Raji (cell line): Measurements from ENCODE around the gene ZNF273.

Experiments
- POLR2A ChIP-seq: IDR thresholded peaks from 2 replicates; pipeline ENCODE4 v1.6.1; 2011; ENCODE audit warnings: low read depth, low read length, control low read depth; ENCODE audit not compliant: insufficient read depth

ZNF273 gene

GRCh38 chr7:64904008-64904407 lies 935 bp downstream of the ZNF273 start:
- no peak for TF ChIP-seq POLR2A

- TF ChIP-seq POLR2A, result no peak
Observed at GRCh38 chr7:64905133-64905532, 2.1 kb downstream of the ZNF273 start.

GRCh38 chr7:64905547-64905946 lies 2.5 kb downstream of the ZNF273 start:
- no peak for TF ChIP-seq POLR2A

GRCh38 chr7:64907641-64908326 lies 4.7 kb downstream of the ZNF273 start:
- no peak for TF ChIP-seq POLR2A

GRCh38 chr7:64908358-64908757 lies 5.3 kb downstream of the ZNF273 start:
- TF ChIP-seq POLR2A, result no peak

- TF ChIP-seq POLR2A, result no peak
Observed at GRCh38 chr7:64914557-64914956, 11.5 kb downstream of the ZNF273 start.

- TF ChIP-seq POLR2A, result no peak
Observed at GRCh38 chr7:64934478-64934877, 31.4 kb downstream of the ZNF273 start.

- no peak for TF ChIP-seq POLR2A
Observed at GRCh38 chr7:64938540-64938939, 35.5 kb downstream of the ZNF273 start.

- no peak for TF ChIP-seq POLR2A
Observed at GRCh38 chr7:64945503-64946175, 42.6 kb downstream of the ZNF273 start.

GRCh38 chr7:64946772-64947171 lies 43.7 kb downstream of the ZNF273 start:
- no peak for TF ChIP-seq POLR2A

- no peak for TF ChIP-seq POLR2A
Observed at GRCh38 chr7:64947252-64948000, 44.4 kb downstream of the ZNF273 start.

GRCh38 chr7:64951250-64951848 lies 48.3 kb downstream of the ZNF273 start:
- no peak for TF ChIP-seq POLR2A

- no peak for TF ChIP-seq POLR2A
Observed at GRCh38 chr7:64959072-64959747, 56.1 kb downstream of the ZNF273 start.

GRCh38 chr7:64965594-64965993 lies 62.5 kb downstream of the ZNF273 start:
- TF ChIP-seq POLR2A, result no peak
